ENCODE measurements around the gene RASGRP3.
"Not testable (repeated sequence)": the region's sequence is repeated elsewhere in the genome, so short reads cannot be mapped to it uniquely, and the experiment has no call there.

RASGRP3 gene, protein sequence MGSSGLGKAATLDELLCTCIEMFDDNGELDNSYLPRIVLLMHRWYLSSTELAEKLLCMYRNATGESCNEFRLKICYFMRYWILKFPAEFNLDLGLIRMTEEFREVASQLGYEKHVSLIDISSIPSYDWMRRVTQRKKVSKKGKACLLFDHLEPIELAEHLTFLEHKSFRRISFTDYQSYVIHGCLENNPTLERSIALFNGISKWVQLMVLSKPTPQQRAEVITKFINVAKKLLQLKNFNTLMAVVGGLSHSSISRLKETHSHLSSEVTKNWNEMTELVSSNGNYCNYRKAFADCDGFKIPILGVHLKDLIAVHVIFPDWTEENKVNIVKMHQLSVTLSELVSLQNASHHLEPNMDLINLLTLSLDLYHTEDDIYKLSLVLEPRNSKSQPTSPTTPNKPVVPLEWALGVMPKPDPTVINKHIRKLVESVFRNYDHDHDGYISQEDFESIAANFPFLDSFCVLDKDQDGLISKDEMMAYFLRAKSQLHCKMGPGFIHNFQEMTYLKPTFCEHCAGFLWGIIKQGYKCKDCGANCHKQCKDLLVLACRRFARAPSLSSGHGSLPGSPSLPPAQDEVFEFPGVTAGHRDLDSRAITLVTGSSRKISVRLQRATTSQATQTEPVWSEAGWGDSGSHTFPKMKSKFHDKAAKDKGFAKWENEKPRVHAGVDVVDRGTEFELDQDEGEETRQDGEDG

DNA sequence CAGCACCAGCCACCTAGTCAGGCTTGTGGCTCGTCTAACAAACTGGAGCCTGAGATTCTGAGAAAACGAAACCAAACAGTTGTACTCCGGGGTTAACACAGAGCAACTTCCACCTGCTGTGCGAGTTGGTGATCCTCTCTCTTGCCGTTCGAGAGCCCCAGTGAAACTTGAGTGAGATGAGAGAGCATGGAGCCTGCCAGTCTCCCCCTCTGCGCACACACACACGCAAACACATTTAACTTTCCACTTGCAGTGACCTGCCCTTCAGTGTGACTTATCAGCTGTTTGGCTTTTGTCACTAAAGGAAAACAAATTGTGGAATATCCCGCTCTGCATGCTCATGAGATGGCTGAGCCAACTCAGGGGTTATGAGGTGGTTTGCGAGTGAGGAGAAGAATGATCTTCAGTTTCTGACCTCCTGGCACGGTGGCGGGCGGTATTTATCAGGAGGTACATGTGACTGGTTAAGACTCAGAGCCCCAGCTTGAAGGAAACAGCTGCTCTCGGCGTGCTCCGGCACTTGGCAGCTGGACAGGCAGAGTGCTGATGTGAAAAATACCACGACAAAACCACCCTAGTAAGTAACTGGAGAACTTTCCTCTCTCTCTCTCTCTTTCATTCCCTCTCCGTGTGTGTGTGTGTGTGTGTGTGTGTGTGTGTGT, at the start of gene RASGRP3:
Gene RASGRP3, plus strand, starts transcription at position 519 of the 662 bp plus-strand sequence. CDS start 38,488 bp downstream, outside the sequence.
- DNase-seq = peak; percentile 85 to 92 (median 87)

DNA sequence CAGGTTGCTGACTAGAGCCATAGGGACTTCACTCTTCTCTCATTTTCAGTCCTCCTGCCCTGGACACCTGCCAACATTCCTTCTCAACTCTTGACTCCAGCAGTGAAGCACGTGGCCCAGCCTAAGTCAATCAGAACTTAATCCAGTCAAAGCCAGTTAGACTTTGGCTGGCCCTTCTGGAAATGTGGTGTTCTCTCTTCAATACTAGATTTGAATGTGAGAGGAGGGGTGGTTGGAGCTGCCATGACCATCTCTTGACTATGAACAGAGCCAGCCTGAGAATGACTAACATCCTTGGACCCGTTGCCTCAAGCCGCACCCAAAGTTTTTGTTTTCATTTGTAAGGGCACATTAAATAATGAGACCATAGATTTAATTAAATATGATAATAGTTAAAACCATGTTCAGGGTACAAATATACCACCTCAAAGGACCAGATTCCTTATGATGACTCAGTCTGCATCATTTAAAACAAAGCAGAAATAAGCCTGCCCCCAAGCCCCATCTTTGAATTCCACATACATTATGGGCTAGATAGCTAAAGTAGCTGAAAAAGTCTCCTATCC, 49.7 kb upstream of the RASGRP3 start:
- no peak for DNase-seq

DNA sequence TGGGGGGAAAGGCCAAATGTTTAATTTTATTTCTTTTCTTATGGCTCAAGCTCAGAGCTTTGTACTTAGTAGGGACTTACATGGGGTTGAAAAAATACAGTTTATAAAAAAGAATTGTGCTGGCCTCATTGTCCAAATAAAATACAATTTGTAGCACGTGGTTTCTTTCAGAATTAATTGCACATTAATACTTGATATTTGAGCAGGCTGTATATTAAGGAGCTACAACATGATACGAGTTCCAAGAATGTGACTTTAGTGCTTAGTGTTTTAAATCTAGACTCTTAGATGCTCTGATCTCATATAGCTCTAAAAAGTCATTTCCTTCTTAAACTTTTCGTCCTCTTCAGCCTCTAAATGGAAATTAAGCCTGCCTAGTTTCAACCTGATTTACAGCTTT, 46.4 kb upstream of the RASGRP3 start:
- no peak for DNase-seq

DNA sequence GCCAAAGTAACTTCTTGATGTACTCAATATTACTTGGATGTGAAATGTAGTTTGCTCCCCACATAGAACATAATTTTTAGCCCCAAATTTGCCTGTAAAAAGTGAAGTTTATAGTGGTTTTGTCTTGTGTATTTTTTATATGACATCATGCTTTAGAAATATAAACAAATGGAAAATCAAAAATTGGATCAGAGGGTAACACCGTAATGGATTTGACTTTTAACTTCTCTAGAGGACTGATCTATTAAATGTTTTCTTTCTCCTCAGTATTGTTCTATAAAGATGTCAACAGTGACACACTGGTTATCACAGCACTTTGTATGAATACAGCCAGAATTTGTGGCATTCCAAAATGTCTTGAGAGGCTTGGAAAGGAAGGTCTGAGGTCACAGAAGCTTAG, 45.6 kb upstream of the RASGRP3 start:
- DNase-seq = no peak

DNA sequence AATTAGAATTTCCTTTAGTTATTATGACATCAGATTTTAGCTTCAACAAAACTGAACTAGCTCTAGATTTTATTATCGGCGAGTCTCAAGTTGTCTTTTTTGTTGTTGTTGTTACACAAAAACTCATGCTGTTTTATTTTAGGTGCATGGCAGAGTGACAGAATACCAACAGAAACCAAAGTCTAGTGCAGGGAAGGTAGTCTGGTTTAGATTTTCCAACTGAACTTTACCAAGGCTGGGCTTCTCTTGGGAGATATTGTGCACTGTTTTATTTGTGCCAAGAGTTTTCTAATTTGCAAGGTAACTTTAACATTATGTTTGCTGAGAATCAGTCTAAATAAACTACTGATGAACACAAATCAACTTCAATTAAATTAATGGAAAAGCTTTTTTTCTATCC, 43.6 kb upstream of the RASGRP3 start:
- no peak for DNase-seq

DNA sequence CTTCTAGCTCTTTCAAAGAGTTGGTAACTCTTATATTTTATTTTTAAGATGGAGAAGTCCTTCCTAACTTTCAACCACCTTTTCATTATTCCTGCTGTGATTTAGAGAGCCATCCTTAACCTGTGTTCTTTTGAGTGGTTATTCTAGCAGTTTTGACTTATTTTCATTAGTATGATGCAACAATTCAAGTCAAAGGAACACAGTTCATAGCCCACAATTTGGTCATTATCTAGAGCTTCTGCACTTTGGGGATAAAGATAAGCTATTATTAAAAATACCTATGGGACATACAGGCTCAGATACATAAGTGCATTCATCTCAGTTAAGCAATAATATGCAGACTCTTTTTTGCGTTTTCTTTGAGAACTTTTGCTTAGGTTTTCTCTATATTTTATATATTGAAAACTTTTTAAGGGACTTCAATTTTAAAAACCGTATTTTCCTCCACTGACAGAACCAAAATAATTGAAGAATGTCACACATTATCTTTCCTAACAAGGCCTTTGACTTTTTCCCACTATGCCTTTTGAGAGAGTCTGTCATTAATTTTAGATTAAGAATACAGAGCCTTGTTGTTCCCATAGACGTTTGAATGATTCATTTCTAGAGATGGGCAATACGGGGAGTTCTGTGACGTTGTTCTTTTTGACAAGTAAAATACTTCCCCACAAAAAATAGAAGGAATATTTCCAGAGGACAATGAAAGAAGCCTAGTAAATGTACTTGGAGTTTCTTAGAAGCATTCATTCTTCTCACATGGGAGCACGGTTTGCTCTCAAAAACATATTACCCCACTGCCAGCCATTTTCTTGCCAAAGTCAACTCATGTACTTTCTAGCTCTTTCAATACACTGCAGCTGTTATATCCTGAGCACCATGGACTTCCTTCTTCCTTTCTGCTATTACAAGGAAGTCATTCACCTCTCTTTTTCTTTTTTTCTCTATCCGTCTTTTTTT, 42.9 kb upstream of the RASGRP3 start:
- DNase-seq = no peak

DNA sequence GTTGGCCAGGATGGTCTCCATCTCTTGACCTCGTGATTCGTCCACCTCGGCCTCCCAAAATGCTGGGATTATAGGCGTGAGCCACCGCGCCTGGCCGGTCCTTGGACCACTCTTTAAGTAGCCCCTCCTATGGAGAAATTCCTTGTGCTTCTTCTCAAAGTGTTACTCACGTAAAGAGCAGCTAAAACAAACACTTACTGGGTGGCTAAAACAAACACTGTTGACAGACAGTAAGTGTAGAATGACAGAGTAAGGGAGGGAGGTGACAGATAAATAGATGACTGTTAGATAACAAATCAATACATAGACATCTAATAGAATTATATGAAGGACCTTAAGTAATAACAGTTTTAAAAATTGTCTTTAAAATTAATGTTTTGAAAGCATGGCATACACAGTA, 40.9 kb upstream of the RASGRP3 start:
- DNase-seq = no peak

DNA sequence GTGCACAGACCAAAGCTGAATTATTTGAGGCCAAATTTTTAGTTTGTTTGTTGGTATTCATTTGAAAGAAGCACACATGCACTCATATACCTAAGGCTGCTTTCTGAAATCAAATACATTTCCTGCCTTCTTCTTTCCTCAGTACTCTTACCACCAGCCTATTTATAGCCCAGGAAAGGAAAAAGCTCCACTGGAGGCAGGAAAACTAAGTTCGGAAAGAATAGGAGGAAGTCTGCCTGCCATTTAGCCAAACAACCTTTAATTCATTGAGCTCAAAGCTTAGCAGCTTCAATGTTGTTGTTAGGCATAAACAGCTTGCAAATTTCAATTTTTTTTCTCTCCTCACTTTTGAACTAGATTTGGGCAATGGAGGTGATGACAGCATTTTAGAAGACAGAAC, 40.4 kb upstream of the RASGRP3 start:
- no peak for DNase-seq

DNA sequence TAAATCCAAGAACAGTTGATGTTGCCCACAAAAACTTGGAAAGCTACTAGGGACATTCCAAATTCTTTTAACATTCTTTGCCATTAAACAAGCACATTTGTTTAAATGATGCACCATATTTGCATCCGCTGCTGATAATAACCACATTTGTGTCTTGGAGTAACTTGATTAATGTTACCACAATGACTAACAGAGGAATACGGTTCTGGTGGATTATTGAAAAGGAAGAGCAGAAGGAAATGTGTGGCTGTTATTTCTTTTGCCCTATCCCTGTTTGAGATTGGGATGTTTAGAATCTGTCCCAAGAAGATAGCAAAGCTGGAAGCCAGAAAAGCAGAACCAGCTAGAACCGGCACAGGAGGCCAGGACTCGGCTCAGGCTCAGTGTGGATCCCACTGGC, 39.2 kb upstream of the RASGRP3 start:
- no peak for DNase-seq

DNA sequence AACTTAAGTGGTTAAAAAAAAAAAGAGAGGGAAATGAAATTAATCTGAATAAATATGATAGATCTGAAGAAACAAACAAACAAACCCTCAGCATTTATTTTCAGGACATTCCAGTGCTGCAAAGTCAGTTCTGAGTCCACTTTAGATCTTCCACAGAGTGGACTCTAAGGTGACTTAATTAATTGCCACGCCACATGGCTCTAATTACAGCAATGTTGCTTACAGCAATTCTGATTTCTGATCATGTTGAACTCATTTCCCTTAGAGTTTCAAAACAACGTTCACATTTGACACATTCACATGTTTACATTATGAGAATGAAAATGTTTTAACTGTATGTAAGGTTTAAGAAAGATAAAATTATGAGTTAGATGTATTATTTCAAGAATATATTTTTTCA, 38.6 kb upstream of the RASGRP3 start:
- DNase-seq = no peak

DNA sequence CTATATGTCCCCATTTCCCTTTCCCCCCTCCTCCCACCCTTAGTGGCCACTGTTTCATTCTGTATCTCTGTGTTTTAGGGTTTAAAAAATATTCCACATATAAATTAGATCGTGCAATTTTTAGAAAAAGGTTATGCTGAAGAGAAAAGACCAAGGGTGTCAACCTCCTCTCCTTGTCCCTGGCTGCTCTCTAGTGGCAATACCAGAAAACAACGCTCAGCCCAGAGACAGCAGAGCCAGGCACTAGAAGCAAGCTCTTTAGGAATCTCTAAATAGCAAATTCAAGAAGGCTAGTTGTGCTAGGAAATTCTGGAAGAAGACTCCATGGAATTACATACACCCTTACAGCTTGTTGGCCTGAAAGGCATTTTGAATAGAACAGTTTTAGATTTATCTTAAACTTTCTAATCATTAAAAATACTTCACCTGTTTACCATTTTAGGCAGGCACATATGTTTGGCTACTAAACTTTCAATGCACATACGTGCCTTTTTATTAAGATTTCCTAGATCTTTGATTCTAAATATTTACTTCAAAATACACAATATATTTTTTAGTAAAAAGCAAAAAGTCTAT, 35.1 kb upstream of the RASGRP3 start:
- peak; percentile 51 to 65 (median 61) for DNase-seq

DNA sequence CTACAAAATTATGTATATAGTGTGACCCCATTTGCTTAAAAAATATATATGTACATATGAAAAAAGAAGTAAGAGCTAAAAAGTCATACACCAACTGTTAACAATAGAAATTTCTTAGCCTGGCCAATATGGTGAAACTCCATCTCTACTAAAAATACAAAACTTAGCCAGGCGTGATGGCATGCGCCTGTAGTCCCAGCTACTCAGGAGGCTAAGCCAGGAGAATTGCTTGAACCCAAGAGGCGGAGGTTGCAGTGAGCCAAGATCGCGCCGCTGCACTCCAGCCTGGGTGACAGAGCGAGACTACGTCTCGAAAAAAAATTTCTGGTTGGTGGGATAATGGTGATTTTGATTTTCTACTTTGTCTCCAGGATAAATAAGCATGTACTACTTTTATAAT, 34.4 kb upstream of the RASGRP3 start:
- not testable (repeated sequence) for DNase-seq

DNA sequence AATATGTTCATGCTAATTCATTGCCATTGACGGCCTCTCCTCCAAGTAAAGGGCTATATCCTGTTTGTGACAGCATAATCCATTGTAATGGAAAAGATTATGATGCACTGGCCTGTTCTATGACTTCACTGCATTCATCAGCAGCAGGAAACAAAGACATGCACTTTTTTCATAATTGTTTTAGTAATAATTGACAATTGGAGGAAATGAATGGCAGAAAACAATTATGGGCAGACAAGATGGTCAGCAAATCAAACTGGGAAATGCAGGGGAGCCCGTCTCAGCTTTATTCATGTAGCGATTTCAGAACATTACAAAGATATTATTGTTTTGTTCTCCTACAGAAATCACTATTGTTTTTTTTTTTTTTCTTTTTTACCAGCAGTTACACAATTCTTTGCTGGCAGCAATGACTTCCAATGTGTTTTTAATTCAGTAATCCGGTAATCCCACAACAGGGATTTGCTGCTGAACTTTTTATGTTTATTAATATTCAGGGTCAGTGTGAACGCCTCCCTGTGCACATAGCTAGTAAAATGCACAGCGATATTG, 33.8 kb upstream of the RASGRP3 start:
- DNase-seq = no peak

DNA sequence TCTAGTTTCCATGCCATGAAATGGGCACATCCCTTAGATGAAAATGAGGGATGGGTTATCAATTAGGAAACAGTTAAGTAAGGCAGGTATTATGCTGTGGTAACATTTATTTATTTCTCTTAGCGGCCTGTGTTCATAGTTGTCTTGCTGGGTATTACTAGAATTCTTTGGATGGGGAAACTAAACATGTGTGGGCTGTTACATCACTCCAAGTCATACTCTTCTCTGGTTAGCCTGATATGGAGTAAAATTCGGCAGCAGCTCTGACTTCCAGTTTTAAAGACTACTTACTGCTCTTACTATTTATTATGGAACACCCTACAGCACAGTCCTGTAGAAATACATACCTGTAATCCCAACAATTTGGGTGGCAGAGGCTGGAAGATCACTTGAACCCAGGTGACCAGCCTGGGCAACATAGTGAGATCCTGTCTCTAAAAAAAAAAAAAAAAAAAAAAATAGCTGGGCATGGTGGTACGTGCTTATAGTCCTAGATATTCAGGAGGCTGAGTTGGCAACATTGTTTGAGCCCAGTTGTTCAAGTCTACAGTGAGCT, 33.1 kb upstream of the RASGRP3 start:
- DNase-seq = peak in 2 of 3 donors; percentile 22

DNA sequence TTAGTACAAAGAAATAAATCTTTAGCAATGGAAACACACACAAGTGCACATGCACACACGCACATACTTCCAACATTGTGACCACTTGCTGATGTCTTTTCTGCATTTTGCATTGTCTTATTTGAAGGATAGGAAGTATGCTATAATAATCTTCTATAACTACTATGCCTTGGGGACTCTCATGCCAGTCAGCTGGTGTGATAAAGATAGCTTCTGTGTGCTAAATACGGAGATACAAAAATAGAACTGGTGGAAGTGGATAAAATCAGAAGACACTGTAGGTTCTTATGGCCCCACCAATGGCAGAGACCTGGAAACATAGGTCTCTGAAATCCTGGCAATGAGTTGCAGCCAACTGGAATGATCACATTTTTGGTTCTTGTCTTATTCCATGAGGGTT, 31.5 kb upstream of the RASGRP3 start:
- DNase-seq = no peak

DNA sequence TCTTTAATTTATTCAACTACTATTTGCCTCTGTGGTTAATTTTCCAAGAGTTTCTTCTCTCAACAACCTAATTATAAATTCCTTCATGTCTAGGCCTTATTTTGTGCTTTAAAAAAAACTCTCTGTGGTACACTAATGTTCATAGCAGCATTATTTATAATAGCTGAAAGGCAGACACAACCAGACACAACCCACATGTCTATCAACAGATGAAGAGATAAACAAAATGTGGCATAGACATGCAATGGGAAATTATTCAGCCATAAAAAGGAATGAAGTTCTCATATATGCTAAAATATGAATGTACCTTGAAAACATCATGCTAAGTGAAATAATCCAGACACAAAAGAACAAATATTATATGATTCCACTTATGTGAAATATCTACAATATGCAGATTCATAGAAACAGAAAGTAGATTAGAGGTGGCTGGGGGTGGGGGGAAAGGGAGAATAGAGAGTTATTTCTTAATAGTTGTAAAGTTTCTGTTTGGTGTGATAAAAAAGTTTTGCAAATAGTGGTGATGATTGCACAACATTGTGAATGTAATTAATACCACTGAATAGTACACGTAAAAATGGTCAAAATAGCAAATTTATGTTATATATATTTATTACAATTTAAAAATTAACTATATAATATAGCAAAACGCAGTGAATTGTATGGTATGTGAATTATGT, 28.1 kb upstream of the RASGRP3 start:
- peak; percentile 18 to 47 (median 35) for DNase-seq

DNA sequence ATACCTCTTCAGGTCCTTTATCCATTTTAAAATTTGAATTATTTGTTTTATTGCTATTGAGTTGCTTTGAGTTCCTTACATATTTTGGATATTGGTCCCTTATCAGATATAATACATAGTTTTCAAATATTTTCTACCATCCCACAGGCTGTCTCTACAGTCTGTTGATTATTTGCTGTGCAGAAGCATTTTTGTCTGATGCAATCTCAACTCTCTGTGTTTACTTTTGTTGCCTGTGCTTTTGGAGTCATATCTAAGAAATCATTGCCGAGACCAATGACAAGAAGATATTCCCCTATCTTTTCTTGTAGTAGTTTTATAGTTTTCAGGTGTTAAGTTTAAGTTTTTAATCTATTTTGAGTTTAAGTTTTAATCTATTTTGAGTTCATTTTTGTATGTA, 25.2 kb upstream of the RASGRP3 start:
- DNase-seq = no peak

DNA sequence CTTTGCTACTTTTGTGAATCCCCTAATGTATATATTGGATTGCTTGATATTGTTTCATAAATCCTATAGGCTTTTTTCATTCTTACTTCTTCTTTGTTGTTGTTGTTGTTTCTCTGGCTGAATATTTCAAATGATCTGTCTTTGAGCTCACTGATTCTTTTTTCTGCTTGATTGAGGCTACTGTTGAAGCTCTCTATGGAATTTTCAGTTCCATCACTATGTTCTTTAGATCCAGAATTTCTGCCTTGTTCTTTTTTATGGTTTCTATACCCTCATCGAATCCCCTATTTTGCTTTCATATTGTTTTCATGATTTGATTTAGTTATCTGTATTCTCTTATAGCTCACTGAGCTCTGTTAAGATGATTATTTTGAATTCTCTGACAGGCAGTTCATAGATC, 24.6 kb upstream of the RASGRP3 start:
- DNase-seq = no peak

DNA sequence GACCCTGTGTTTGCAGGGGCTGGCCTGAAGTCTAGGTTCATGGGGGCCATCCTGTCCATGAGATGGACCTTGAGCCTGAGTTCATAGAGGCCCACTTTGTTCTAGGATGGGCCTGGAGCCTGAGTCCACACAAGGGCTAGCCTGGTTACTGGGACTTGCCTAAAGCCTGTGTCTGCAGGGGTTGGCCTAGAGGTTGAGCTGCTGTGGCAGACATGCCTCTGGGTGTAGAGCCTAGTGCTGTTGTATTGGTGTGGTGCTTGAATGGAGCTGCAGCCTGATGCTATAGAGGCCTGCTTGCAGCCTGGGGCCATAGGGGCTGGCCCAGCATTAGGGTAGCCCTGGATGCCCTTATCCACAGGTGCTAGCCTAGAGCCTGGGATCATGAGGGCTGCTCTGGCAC, 23.9 kb upstream of the RASGRP3 start:
- no peak for DNase-seq

DNA sequence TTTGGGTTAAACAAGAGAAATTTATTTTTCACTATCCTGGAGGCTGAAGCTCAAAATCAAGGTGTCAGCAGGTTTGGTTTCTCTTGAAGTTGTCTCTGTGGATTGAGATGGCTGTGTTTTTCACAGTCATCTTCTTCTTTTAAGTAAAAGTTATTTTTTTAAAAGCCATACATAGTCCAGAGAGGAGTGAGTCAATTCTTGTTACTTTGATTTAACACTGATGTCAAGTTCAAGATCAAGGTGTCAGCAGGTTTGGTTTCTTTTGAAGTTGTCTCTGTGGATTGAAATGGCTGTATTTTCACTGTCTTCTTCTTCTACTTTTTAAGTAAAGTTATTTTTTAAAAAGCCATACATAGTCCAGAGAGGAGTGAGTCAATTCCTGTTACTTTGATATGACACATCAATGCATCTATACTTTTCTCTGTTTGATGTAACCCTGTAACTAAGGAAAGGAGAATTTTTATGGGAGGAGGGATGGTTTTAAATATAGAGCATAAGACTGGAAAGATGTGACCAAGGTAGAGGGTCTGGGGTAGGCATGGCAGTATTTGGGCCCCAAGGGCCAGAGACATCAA, 22.5 kb upstream of the RASGRP3 start:
- DNase-seq = no peak

All from suppressor macrophage treated with lipopolysaccharide for 1 hour (primary cell).